Smooth muscle cell (in vitro differentiated cells): Measurements from ENCODE around the gene FGF12. TPM values are rescaled to one million over a fixed set of nuclear protein-coding genes. Genes with fewer than 3 reads are reported as not detected.

Source experiments
- DNase-seq: peaks from one replicate; lab custom pipeline; 2025; ENCODE audit not compliant: unreplicated experiment; lab: John Stamatoyannopoulos, UW
- H2AFZ ChIP-seq: fragments of 200-600 bp; sonication (generic); 2 replicates; pipeline ENCODE4 v1.6.0; 2016; ENCODE audit warnings: antibody characterized with exemption, low read depth, mild to moderate bottlenecking
- H3F3A ChIP-seq: fragments of 200-600 bp; sonication (generic); 2 replicates; pipeline ENCODE4 v1.6.0; 2017; ENCODE audit warnings: antibody characterized with exemption, low read depth
- H3K27ac ChIP-seq: fragments of 200-600 bp; sonication (generic); 2 replicates; pipeline ENCODE4 v1.5.1; 2016; ENCODE audit warnings: low read depth, mild to moderate bottlenecking
- H3K27me3 ChIP-seq: fragments of 200-600 bp; sonication (generic); 2 replicates; pipeline ENCODE4 v1.6.1; 2016; ENCODE audit warnings: low read depth, mild to moderate bottlenecking
- H3K36me3 ChIP-seq: fragments of 200-600 bp; sonication (generic); 2 replicates; pipeline ENCODE4 v1.5.1; 2016; ENCODE audit warnings: low read depth
- H3K4me1 ChIP-seq: fragments of 200-600 bp; sonication (generic); 2 replicates; pipeline ENCODE4 v1.5.1; 2016; ENCODE audit warnings: low read depth
- H3K4me2 ChIP-seq: fragments of 200-600 bp; sonication (generic); 2 replicates; pipeline ENCODE4 v1.6.0; 2016; ENCODE audit warnings: mild to moderate bottlenecking
- H3K4me3 ChIP-seq: fragments of 200-600 bp; sonication (generic); 2 replicates; pipeline ENCODE4 v1.5.1; 2016; ENCODE audit warnings: mild to moderate bottlenecking
- H3K79me2 ChIP-seq: fragments of 200-600 bp; sonication (generic); 2 replicates; pipeline ENCODE4 v1.6.0; 2016; ENCODE audit warnings: low read depth, mild to moderate bottlenecking
- H3K9ac ChIP-seq: fragments of 200-600 bp; sonication (generic); 2 replicates; pipeline ENCODE4 v1.6.0; 2016; ENCODE audit warnings: low read depth
- H3K9me3 ChIP-seq: fragments of 200-600 bp; sonication (generic); replicated peaks from 2 replicates; pipeline ENCODE4 v1.5.1; 2016; ENCODE audit warnings: low read depth
- H4K20me1 ChIP-seq: fragments of 200-600 bp; sonication (generic); 2 replicates; pipeline ENCODE4 v1.6.0; 2016; ENCODE audit warnings: low read depth
- CTCF ChIP-seq: fragments of 200-600 bp; sonication (generic); IDR thresholded peaks from 2 replicates; pipeline ENCODE4 v1.5.1; 2017; ENCODE audit warnings: borderline replicate concordance, mild to moderate bottlenecking, antibody characterized with exemption; ENCODE audit not compliant: insufficient read depth, poor library complexity, severe bottlenecking
- WGBS: methylation state at CpG from one replicate; pipeline ENCODE4 v1.1.7; 2016; ENCODE audit warnings: low lambda C conversion rate; 5-methylcytosine and 5-hydroxymethylcytosine counted together
- polyA plus RNA-seq: library from polyadenylated mRNA; unstranded; fragments of >200 nt; fragmentation: Nextera tagmentation; extraction: Ambion mirVana; gene quantifications from 2 replicates; pipeline ENCODE4 v1.2.1, GENCODE V29; 2016
- total RNA-seq: library from RNA; depleted of rRNA; stranded (reverse); fragments of >200 nt; gene quantifications from 2 replicates; pipeline ENCODE4 v1.2.3, GENCODE V29; 2014

FGF12 gene
- total and polyA plus RNA-seq, 2 experiments from 2014 or later: 0.47 to 1.0 TPM

- Histone ChIP-seq H2AFZ (no peak overlapping the region), H3K27me3 (no peaks in the 10 kb centered on the region), H3K79me2 (no peaks in the 10 kb centered on the region), H3K4me3 (no peak overlapping the region), H4K20me1 (no peaks in the 10 kb centered on the region), H3K36me3 (no peaks in the 10 kb centered on the region), H3K9ac (no peak overlapping the region), H3K27ac (no peak overlapping the region), H3F3A (no peaks in the 10 kb centered on the region), H3K4me1 (no peaks in the 10 kb centered on the region), H3K4me2 (no peak overlapping the region), H3K9me3 (no peaks in the 10 kb centered on the region)
- 57% methylated on average over 1 of the region's 1 CpG for WGBS
- DNase-seq: no peak
- TF ChIP-seq CTCF: no peak
These were observed 177.0 kb downstream of the FGF12 start for GRCh38 chr3:192550356-192550755.

DNA sequence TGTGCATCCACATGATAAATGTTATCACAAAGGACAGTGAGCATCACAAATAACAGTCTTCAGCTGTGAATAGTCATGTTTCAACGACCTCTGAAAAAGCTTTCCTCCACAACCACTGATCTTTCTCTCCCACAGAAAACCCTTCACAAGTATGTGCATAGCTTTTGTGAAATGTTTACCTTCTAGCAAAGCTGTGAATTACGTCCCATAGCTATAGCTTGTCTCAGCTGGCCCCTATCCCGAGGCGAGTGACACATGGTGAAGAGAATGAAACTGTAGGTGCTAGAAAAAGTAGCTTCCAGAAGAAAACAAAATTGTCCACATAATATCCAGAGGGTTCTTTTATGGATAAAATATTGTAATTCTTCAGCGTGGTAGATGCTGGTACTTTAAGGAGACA, 182.0 kb downstream of the FGF12 start:
- no peak for DNase-seq
- H4K20me1 ChIP-seq: no peaks in the 10 kb centered on the region
- TF ChIP-seq CTCF: no peak
- H3K9me3 ChIP-seq: no peaks in the 10 kb centered on the region
- H2AFZ ChIP-seq: no peak overlapping the region
- H3K27ac ChIP-seq: no peak overlapping the region
- no peaks in the 10 kb centered on the region for H3K79me2 ChIP-seq
- H3F3A ChIP-seq: no peaks in the 10 kb centered on the region
- no peaks in the 10 kb centered on the region for H3K4me1 ChIP-seq
- no peaks in the 10 kb centered on the region for H3K36me3 ChIP-seq
- H3K27me3 ChIP-seq: peaks cover 3% of the 10 kb centered on the region
- no peak overlapping the region for H3K4me3 ChIP-seq
- H3K9ac ChIP-seq: no peak overlapping the region
- 67% methylated on average over 5 of the region's 5 CpGs for WGBS
- no peak overlapping the region for H3K4me2 ChIP-seq

DNA sequence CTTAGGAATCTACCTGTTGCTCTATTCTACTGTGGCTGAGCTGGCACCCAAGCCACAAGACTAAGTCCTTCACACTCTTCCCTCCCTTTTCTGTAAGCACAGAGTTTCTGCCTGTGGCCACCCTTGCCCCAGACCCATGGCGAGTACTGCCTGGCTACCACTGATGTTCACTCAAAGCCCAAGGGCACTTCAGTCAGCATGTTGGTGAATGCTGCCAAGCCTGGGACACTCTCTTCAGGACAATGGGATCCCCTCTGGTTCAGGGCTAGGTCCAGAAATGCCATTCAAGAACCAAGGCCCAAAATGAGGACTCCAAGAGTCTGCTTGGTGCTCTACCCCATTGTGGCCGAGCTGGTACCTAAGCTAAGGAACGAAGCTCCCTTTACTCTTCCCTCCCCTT, 184.2 kb downstream of the FGF12 start:
- Histone ChIP-seq H3K9me3 (no peaks in the 10 kb centered on the region), H3F3A (no peaks in the 10 kb centered on the region), H3K4me3 (no peak overlapping the region), H2AFZ (no peak overlapping the region), H3K4me2 (no peak overlapping the region), H3K36me3 (no peaks in the 10 kb centered on the region), H3K27me3 (peaks cover 3% of the 10 kb centered on the region), H3K4me1 (no peaks in the 10 kb centered on the region), H4K20me1 (no peaks in the 10 kb centered on the region), H3K9ac (no peak overlapping the region), H3K27ac (no peak overlapping the region), H3K79me2 (no peaks in the 10 kb centered on the region)
- 100% methylated on average over 3 of the region's 3 CpGs for WGBS
- no peak for DNase-seq
- no peak for TF ChIP-seq CTCF

GRCh38 chr3:192516820-192517219, 210.5 kb downstream of the FGF12 start:
- Histone ChIP-seq H3K27me3 (peaks cover 65% of the 10 kb centered on the region), H3K4me1 (peaks cover 10% of the 10 kb centered on the region), H3K27ac (no peak overlapping the region), H4K20me1 (no peaks in the 10 kb centered on the region), H3K4me3 (no peak overlapping the region), H3K9ac (no peak overlapping the region), H3K36me3 (no peaks in the 10 kb centered on the region), H3K9me3 (no peaks in the 10 kb centered on the region), H3K79me2 (no peaks in the 10 kb centered on the region), H3K4me2 (no peak overlapping the region), H2AFZ (no peak overlapping the region), H3F3A (no peaks in the 10 kb centered on the region)
- no peak for DNase-seq
- 92% methylated on average over 7 of the region's 7 CpGs for WGBS
- TF ChIP-seq CTCF: no peak
